HL-60 (cell line): Measurements from ENCODE around the gene TRAM2.

Experiments used
- CTCF ChIP-seq: IDR thresholded peaks from one replicate; pipeline ENCODE4 v1.5.1; 2011; ENCODE audit warnings: low read length, control low read depth, inconsistent platforms; ENCODE audit not compliant: insufficient read depth
- REST ChIP-seq: IDR thresholded peaks from 2 replicates; pipeline ENCODE4 v1.6.1; 2012; ENCODE audit warnings: low read depth; ENCODE audit not compliant: insufficient replicate concordance
- SPI1 ChIP-seq: IDR thresholded peaks from 2 replicates; pipeline ENCODE4 v1.6.1; 2012; ENCODE audit warnings: low read depth, mild to moderate bottlenecking, borderline replicate concordance

GRCh38 chr6:52514514-52514913, 62.3 kb downstream of the TRAM2 start:
- TF ChIP-seq CTCF = no peak
- no peak for TF ChIP-seq REST
- TF ChIP-seq SPI1 = no peak
